Measurements from ENCODE around the gene RNF167.

RNF167 gene

DNA sequence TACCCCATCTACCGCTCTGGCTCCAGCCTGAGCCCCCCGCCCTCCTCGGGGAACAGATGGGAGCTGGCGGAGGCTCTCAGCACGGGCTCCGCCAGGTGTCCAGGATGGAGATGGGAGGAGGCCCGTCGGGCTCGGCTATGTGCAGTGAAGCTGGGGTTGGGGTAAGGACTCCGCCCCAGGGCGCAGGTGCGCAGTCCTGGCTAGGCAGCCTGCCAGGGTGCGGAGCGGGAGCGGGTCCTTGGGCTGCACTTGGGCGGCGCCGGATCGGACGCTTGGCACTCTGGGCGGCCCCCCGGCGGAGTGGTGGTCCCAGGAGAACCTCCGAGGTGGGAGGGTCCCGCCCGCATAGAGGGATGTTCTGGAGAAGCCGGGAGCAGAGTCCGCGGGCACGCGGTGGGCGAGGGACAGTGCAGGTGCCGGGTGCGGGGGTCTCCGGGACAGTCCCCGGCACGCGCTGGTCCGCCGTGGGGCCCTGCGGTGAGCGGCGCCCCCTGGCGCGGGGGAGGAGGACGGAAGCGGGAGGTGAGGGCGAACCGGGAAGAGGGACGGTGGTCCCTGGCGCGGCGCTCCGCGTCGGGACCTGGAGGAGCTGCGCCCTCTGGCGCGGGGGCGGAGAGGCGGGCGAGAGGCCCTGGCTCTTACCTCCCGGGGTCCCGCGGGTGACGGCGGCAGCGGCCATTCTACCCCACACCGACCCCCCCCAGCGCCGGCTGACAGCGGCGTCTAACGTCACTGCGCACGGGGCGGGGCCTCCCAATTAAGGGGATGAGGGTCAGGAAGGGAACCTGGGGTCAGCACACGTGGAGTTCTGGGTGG lies 47.1 kb downstream of the RNF167 start, which contains the start of gene CAMTA2:
Gene CAMTA2, minus strand, starts transcription at position 725 of the 816 bp plus-strand sequence. CDS start 1,453 bp downstream, outside the sequence.
- peak; percentile 30 for DNase-seq

DNA sequence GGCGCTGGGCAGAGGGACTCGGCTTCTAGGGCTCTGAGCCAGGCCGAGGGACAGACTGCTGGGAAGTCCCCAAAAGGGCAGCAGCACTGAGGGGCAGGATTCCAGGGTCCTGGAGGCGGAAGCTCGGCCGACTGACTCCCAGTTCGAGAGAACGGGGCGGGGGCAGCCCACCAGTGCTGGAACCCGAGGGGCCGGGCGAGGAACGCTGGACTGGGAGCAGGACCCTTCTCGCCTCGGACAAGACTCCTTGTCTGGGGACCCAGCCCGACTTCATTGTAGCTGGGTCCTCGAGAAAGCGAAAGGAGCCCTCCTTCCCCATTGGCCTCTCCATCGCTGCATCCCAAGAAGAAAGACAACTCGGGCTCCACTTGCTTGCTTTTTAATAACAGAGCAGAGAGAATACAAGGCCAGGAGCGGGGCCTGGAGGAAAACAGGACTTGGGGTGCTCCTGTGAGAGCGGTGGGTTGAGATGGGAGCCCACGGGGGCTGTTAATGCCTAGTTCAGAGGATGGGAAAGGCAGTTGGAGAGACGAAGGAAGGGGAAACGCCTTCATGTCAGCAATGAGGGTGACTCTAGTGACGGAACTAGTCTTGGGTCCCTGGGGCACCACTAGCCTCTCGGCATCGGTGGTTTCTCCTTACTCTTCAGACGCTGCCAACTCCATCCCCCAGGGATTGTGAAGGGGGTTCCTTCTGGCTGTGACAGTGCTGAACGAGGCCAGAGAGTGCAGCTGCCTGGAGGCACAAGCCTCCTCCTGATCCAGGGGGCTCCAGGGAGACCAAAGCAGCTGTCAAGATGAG lies 47.9 kb downstream of the RNF167 start:
- no peak for DNase-seq

DNA sequence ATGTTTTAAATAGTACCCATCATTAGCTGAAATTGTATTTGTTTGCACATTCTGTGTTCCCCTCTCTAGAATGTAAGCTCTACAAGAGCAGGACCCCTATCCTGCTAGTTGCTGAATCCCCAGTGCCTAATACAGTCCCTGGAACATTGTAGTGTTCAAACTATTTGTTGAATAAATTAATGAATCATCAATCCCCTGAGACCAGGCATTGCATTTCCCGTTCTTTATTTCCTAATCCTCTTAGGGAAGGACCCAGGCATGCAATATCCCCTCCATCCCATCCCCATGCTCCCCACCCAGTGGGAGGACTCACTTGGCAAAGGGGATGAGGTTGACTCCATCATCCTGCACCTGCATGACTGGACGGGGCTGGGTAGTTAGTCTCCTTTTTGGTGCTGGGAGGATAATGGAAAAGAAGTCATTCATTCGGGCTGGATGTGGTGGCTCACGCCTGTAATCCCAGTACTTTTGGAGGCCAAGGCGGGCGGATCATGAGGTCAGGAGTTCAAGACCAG lies 54.1 kb downstream of the RNF167 start:
- DNase-seq: no peak

Data from amniotic stem cell (primary cell).